Measurements from ENCODE around the gene LIF. TPM values are rescaled to one million over a fixed set of nuclear protein-coding genes. Genes with fewer than 3 reads are reported as not detected.

LIF gene
- total and polyA plus RNA-seq, 2 experiments from 2014 or later, result 8.2 to 13.4 TPM

- WGBS (ENCODE audit: low lambda C conversion rate, missing lambda C conversion rate), result 85% methylated on average over 24 of the region's 24 CpGs
- Histone ChIP-seq H3K4me1 (ENCODE audit: insufficient read depth) (no peaks in the 10 kb centered on the region), H3K9me2 (replicated peaks; ENCODE audit: insufficient read depth) (no peaks in the 10 kb centered on the region), H3K4me2 (no peak overlapping the region), H3K36me3 (replicated peaks; ENCODE audit: insufficient read depth, low read depth) (no peaks in the 10 kb centered on the region), H3K27ac (no peak overlapping the region), H3K79me2 (no peaks in the 10 kb centered on the region), H4K20me1 (ENCODE audit: insufficient read depth, poor library complexity, severe bottlenecking) (no peaks in the 10 kb centered on the region), H3K4me3 (no peak overlapping the region), H3K9me3 (ENCODE audit: low read depth) (no peaks in the 10 kb centered on the region), H2AFZ (no peak overlapping the region), H3K27me3 (no peaks in the 10 kb centered on the region)
- TF ChIP-seq EZH2phosphoT487 (IDR thresholded peaks at IDR 0.05; ENCODE audit: low read depth, severe bottlenecking, unreplicated experiment) (no peak), CTCF (IDR thresholded peaks at IDR 0.05; ENCODE audit: poor library complexity) (no peak), EZH2 (IDR thresholded peaks at IDR 0.05; ENCODE audit: borderline replicate concordance) (no peak)
- DNase-seq (ENCODE audit: low spot score), result no peak
Observed at GRCh38 chr22:30265823-30266444, 19.4 kb upstream of the LIF start.

GRCh38 chr22:30265131-30265720 is 18.7 kb upstream of the LIF start:
- Histone ChIP-seq H2AFZ (no peak overlapping the region), H3K27ac (no peak overlapping the region), H3K9me2 (replicated peaks; ENCODE audit: insufficient read depth) (no peaks in the 10 kb centered on the region), H3K4me3 (no peak overlapping the region), H3K36me3 (replicated peaks; ENCODE audit: insufficient read depth, low read depth) (no peaks in the 10 kb centered on the region), H4K20me1 (ENCODE audit: insufficient read depth, poor library complexity, severe bottlenecking) (no peaks in the 10 kb centered on the region), H3K27me3 (no peaks in the 10 kb centered on the region), H3K9me3 (ENCODE audit: low read depth) (no peaks in the 10 kb centered on the region), H3K4me1 (ENCODE audit: insufficient read depth) (no peaks in the 10 kb centered on the region), H3K4me2 (no peak overlapping the region), H3K79me2 (no peaks in the 10 kb centered on the region)
- no peak for TF ChIP-seq EZH2phosphoT487 (IDR thresholded peaks at IDR 0.05; ENCODE audit: low read depth, severe bottlenecking, unreplicated experiment)
- DNase-seq (ENCODE audit: low spot score), result no peak
- 92% methylated on average over 9 of the region's 9 CpGs for WGBS (ENCODE audit: low lambda C conversion rate, missing lambda C conversion rate)

- Histone ChIP-seq H2AFZ (no peak overlapping the region), H3K9me3 (ENCODE audit: low read depth) (no peaks in the 10 kb centered on the region), H3K27me3 (no peaks in the 10 kb centered on the region), H3K36me3 (replicated peaks; ENCODE audit: insufficient read depth, low read depth) (no peaks in the 10 kb centered on the region), H3K4me2 (no peak overlapping the region), H3K79me2 (no peaks in the 10 kb centered on the region), H3K27ac (no peak overlapping the region), H3K4me1 (ENCODE audit: insufficient read depth) (no peaks in the 10 kb centered on the region), H4K20me1 (ENCODE audit: insufficient read depth, poor library complexity, severe bottlenecking) (no peaks in the 10 kb centered on the region), H3K4me3 (no peak overlapping the region), H3K9me2 (replicated peaks; ENCODE audit: insufficient read depth) (no peaks in the 10 kb centered on the region)
- no peak for DNase-seq (ENCODE audit: low spot score)
- WGBS (ENCODE audit: low lambda C conversion rate, missing lambda C conversion rate), result 92% methylated on average over 17 of the region's 17 CpGs
- TF ChIP-seq EZH2phosphoT487 (IDR thresholded peaks at IDR 0.05; ENCODE audit: low read depth, severe bottlenecking, unreplicated experiment) (no peak), EZH2 (IDR thresholded peaks at IDR 0.05; ENCODE audit: borderline replicate concordance) (no peak), CTCF (IDR thresholded peaks at IDR 0.05; ENCODE audit: poor library complexity) (no peak)
Observed at GRCh38 chr22:30263883-30264282, 17.3 kb upstream of the LIF start.

- Histone ChIP-seq H3K4me3 (no peak overlapping the region), H3K4me2 (peak overlapping the region; percentile 57)
- WGBS (ENCODE audit: low lambda C conversion rate, missing lambda C conversion rate), result 46% methylated on average over 27 of the region's 27 CpGs
Observed at GRCh38 chr22:30262917-30263741, 16.6 kb upstream of the LIF start.

More at GRCh38 chr22:30262917-30263741, 16.6 kb upstream of the LIF start:
- Histone ChIP-seq H3K27me3 (no peaks in the 10 kb centered on the region), H3K9me2 (replicated peaks; ENCODE audit: insufficient read depth) (no peaks in the 10 kb centered on the region), H3K4me1 (ENCODE audit: insufficient read depth) (peaks cover 4% of the 10 kb centered on the region), H3K36me3 (replicated peaks; ENCODE audit: insufficient read depth, low read depth) (no peaks in the 10 kb centered on the region), H4K20me1 (ENCODE audit: insufficient read depth, poor library complexity, severe bottlenecking) (no peaks in the 10 kb centered on the region), H2AFZ (peak overlapping the region; percentile 3), H3K79me2 (no peaks in the 10 kb centered on the region), H3K9me3 (ENCODE audit: low read depth) (no peaks in the 10 kb centered on the region), H3K27ac (no peak overlapping the region)
- peak; percentile 83 for DNase-seq (ENCODE audit: low spot score)
- TF ChIP-seq CTCF (IDR thresholded peaks at IDR 0.05; ENCODE audit: poor library complexity) (peak; percentile 90), EZH2 (IDR thresholded peaks at IDR 0.05; ENCODE audit: borderline replicate concordance) (no peak), EZH2phosphoT487 (IDR thresholded peaks at IDR 0.05; ENCODE audit: low read depth, severe bottlenecking, unreplicated experiment) (no peak)
